Endothelial cell of umbilical vein (primary cell): ENCODE measurements around the gene TFCP2. TPM values are rescaled to one million over a fixed set of nuclear protein-coding genes. Genes with fewer than 3 reads are reported as not detected.

Experiments
- BruUV-seq: library from RNA; stranded (reverse); fragments of 400-500 nt; replicated peaks from 2 replicates; lab custom pipeline; 2021; lab: Mats Ljungman, UMichigan
- CTCF ChIA-PET: fragments of 300-600, 350-600 bp; sonication (Branson Sonifier 250); formaldehyde crosslinking; loops from one replicate; lab custom pipeline; 2021; ENCODE audit warnings: antibody characterized with exemption, inconsistent platforms; lab: Charles Lee
- POLR2A ChIA-PET: fragments of 300-600, 350-600 bp; sonication (Branson Sonifier 250); formaldehyde crosslinking; loops from one replicate; lab custom pipeline; 2021; ENCODE audit warnings: antibody characterized with exemption, inconsistent platforms; lab: Charles Lee
- DNase-seq: peaks from one replicate; pipeline ENCODE4 v3.0.0-alpha.2; 2011; ENCODE audit warnings: low read depth, low spot score
- FAIRE-seq: peaks from 2 replicates; lab custom pipeline; 2011; peaks lifted over from hg19 to GRCh38; lab: Jason Lieb, UNC
- H2AFZ ChIP-seq: 2 replicates; pipeline ENCODE4 v1.6.0; 2012; ENCODE audit warnings: low read depth, low read length, control low read depth, inconsistent platforms
- H3K27ac ChIP-seq: 2 replicates; pipeline ENCODE4 v1.5.1; 2011; ENCODE audit warnings: low read depth, mild to moderate bottlenecking, control low read depth, low read length, moderate library complexity; ENCODE audit not compliant: insufficient read depth
- H3K27me3 ChIP-seq, 2 experiments: 2 replicates each; pipeline versions ENCODE4 v1.6.0 to v1.6.1; 2011; ENCODE audit warnings: low read length in 2 of 2, mixed read lengths in 1 of 2; ENCODE audit not compliant: control insufficient read depth in 2 of 2, insufficient read depth in 2 of 2
- H3K36me3 ChIP-seq, 2 experiments: 2 replicates in 1 of 2; 3 replicates in 1 of 2; pipeline ENCODE4 v1.5.1; 2011; ENCODE audit warnings: low read length in 2 of 2, mild to moderate bottlenecking in 1 of 2, moderate library complexity in 1 of 2; ENCODE audit not compliant: control insufficient read depth in 2 of 2, insufficient read depth in 2 of 2; ENCODE audit errors: extremely low read depth in 1 of 2
- H3K4me1 ChIP-seq: 3 replicates; pipeline ENCODE4 v1.5.1; 2011; ENCODE audit warnings: mild to moderate bottlenecking, low read length; ENCODE audit not compliant: control insufficient read depth, insufficient read depth; ENCODE audit errors: extremely low read depth
- H3K4me2 ChIP-seq: 2 replicates; pipeline ENCODE4 v1.6.1; 2011; ENCODE audit warnings: low read length, control low read depth, mixed read lengths; ENCODE audit not compliant: insufficient read depth
- H3K4me3 ChIP-seq, 3 experiments: fragments of 200-600 bp in 1 of 3; sonication (generic), shearing (Covaris generic) in 1 of 3; replicated peaks in 1 of 3; 2 replicates each; pipeline ENCODE4 v1.5.1; 2011 to 2016; ENCODE audit warnings: control low read depth in 3 of 3, low read length in 3 of 3, mild to moderate bottlenecking in 2 of 3, inconsistent platforms in 1 of 3, low read depth in 1 of 3, moderate library complexity in 1 of 3; ENCODE audit not compliant: insufficient read depth in 1 of 3
- H3K79me2 ChIP-seq: 2 replicates; pipeline ENCODE4 v1.6.0; 2012; ENCODE audit warnings: low read length, inconsistent platforms; ENCODE audit not compliant: control insufficient read depth, insufficient read depth
- H3K9ac ChIP-seq: replicated peaks from 2 replicates; pipeline ENCODE3; 2011; ENCODE audit warnings: low read length, control low read depth; ENCODE audit not compliant: insufficient read depth; ENCODE audit errors: extremely low read depth
- H3K9me1 ChIP-seq: replicated peaks from 3 replicates; pipeline ENCODE4 v1.6.0; 2011; ENCODE audit warnings: mild to moderate bottlenecking, low read length; ENCODE audit not compliant: control insufficient read depth, insufficient read depth; ENCODE audit errors: extremely low read depth
- H3K9me3 ChIP-seq: replicated peaks from 2 replicates; pipeline ENCODE4 v1.5.1; 2012; ENCODE audit warnings: low read length, inconsistent platforms; ENCODE audit not compliant: control insufficient read depth, insufficient read depth
- H4K20me1 ChIP-seq: replicated peaks from 2 replicates; pipeline ENCODE3; 2011; ENCODE audit warnings: mild to moderate bottlenecking, low read length; ENCODE audit not compliant: control insufficient read depth, insufficient read depth; ENCODE audit errors: extremely low read depth
- EZH2 ChIP-seq: IDR thresholded peaks from 2 replicates; pipeline ENCODE4 v1.6.1; 2012; ENCODE audit warnings: borderline replicate concordance, low read depth, mild to moderate bottlenecking, moderate library complexity, low read length, inconsistent platforms; ENCODE audit not compliant: severe bottlenecking
- FOS ChIP-seq: IDR thresholded peaks from 2 replicates; pipeline ENCODE4 v1.6.1; 2011; ENCODE audit warnings: mild to moderate bottlenecking, low read length, moderate library complexity, borderline replicate concordance; ENCODE audit not compliant: insufficient read depth
- GATA2 ChIP-seq: IDR thresholded peaks from 2 replicates; pipeline ENCODE4 v1.7.0; 2011; ENCODE audit warnings: low read depth, mild to moderate bottlenecking, moderate library complexity, mixed read lengths, low read length; ENCODE audit not compliant: insufficient read length, insufficient read depth
- POLR2A ChIP-seq: IDR thresholded peaks from 2 replicates; pipeline ENCODE4 v1.6.1; 2012; ENCODE audit warnings: low read depth, mild to moderate bottlenecking, control low read depth, low read length
- dilution Hi-C: fragments of 300-500 bp; cut with MboI; formaldehyde crosslinking; loops from one replicate; pipeline ENCODE4 v1.15.0; 2019; ENCODE audit warnings: low sequenced_read_pairs; ENCODE audit not compliant: extremely low pct_ligation_motif_present
- intact Hi-C: fragments of 100-400 bp; cut with micrococcal nuclease; formaldehyde crosslinking; loops from one replicate; pipeline ENCODE4 v1.10.0; 2022
- polyA plus RNA-seq, 4 experiments: library from polyadenylated mRNA; depleted of rRNA in 3 of 4; stranded (reverse) in 3 of 4; unstranded in 1 of 4; fragments of >200 nt; gene quantifications; 2 replicates each; pipeline versions ENCODE4 v1.2.1 to v1.2.3, GENCODE V29; 2011 to 2012; ENCODE audit warnings: missing spikeins in 1 of 4
- total RNA-seq: library from RNA; stranded (reverse); gene quantifications from 2 replicates; pipeline ENCODE4 v1.2.3, GENCODE V29; 2021

Gene TFCP2
- total and polyA plus RNA-seq, 2 donors (not counting 3 experiments of a cell fraction or from before 2014, with no cell fraction given), result 10.2 to 28.6 TPM

DNA sequence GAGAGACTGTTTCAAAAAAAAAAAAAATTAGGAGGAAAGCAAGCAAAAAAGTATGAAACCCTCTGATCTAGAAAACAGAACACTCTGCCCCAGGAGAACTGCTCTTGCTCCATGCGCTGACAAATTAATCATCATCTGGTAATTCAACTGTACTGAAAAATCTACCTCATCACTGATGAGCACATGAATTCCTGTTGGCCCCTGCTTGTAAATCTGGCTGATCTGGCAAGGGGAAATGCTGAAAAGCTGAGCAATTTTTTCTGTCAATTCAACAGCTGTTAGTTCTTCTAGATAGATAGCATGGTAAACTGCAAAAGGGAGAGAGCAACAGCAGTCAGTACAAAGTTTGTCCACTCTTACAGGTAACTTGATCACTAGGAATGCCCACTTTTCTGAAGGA, 74.3 kb downstream of the TFCP2 start:
- CTCF ChIA-PET, result interaction anchor here (0.8 kb wide), 1 partner anchor 11 kb away, joined by 3 read pairs; no protein-coding TSS in a partner anchor
- H3K9ac ChIP-seq, result no peak overlapping the region
- no peak overlapping the region for H3K4me3 ChIP-seq
- BruUV-seq, result no TSS peak
- H3K36me3 ChIP-seq, result peaks cover 11 to 18% of the 10 kb centered on the region in 2 experiments
- H3K9me1 ChIP-seq, result no peaks in the 10 kb centered on the region
- H3K27me3 ChIP-seq, result no peaks in the 10 kb centered on the region
- H3K4me2 ChIP-seq, result no peak overlapping the region
- no peak overlapping the region for H2AFZ ChIP-seq
- DNase-seq (no peak), FAIRE-seq (no peak)
- H4K20me1 ChIP-seq, result no peaks in the 10 kb centered on the region
- no peaks in the 10 kb centered on the region for H3K79me2 ChIP-seq
- POLR2A ChIA-PET, result interaction anchor here (1.4 kb wide), 1 partner anchor 15 kb away, joined by 6 read pairs; the partner anchor contains the start of gene CSRNP2
- no peaks in the 10 kb centered on the region for H3K4me1 ChIP-seq
- intact Hi-C loops (no loop called here), dilution Hi-C loops (no loop called here)
- no peak overlapping the region for H3K27ac ChIP-seq
- no peaks in the 10 kb centered on the region for H3K9me3 ChIP-seq
- TF ChIP-seq POLR2A, result no peak

DNA sequence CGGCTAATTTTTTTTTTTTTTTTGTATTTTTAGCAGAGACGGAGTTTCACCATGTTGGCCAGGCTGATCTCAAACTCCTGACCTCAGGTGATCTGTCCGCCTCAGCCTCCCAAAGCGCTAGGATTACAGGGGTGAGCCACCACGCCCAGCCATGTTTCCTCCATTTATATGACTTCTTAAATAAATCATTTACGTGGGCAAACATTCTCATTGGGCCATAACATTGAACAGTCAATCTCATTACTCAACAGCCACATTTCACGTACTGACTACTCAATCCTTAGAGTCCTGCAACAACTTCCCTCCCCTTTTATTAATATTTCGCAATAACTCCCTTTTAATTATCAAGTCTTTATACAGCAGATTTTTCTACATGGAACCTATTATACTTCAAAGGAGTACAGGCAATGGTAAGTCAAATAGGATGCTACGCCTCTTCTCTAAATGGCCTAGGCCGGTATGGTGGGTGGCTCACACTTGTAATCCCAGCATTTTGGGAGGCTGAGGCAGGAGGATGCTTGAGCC, 82.2 kb downstream of the TFCP2 start:
- no peaks in the 10 kb centered on the region for H4K20me1 ChIP-seq
- H3K27me3 ChIP-seq, result no peaks in the 10 kb centered on the region
- intact Hi-C loops, result no loop called here
- no peaks in the 10 kb centered on the region for H3K9me1 ChIP-seq
- FAIRE-seq (no peak), DNase-seq (no peak)
- H3K4me1 ChIP-seq, result no peaks in the 10 kb centered on the region
- POLR2A ChIA-PET, result no interaction called here
- no peak overlapping the region for H3K27ac ChIP-seq
- H3K79me2 ChIP-seq, result no peaks in the 10 kb centered on the region
- H3K4me2 ChIP-seq, result no peak overlapping the region
- no peaks in the 10 kb centered on the region for H3K9me3 ChIP-seq
- H3K36me3 ChIP-seq, result peaks cover 3 to 6% of the 10 kb centered on the region in 2 experiments
- TF ChIP-seq EZH2 (no peak), FOS (no peak), POLR2A (no peak), GATA2 (no peak)
- CTCF ChIA-PET, result no interaction called here
- H3K9ac ChIP-seq, result no peak overlapping the region
- dilution Hi-C loops, result no loop called here
- no peak overlapping the region for H3K4me3 ChIP-seq
- no TSS peak for BruUV-seq
- H2AFZ ChIP-seq, result no peak overlapping the region
